NCI-H2171 treated with DMSO at 0.1 percent for 48 hours (cell line): ENCODE measurements around the gene RAPGEF4.
"Not testable (repeated sequence)": the region's sequence is repeated elsewhere in the genome, so short reads cannot be mapped to it uniquely, and the experiment has no call there.

Source experiments
- DNase-seq: peaks from one replicate; lab custom pipeline; 2025; lab: John Stamatoyannopoulos, UW

The RAPGEF4 gene

DNA sequence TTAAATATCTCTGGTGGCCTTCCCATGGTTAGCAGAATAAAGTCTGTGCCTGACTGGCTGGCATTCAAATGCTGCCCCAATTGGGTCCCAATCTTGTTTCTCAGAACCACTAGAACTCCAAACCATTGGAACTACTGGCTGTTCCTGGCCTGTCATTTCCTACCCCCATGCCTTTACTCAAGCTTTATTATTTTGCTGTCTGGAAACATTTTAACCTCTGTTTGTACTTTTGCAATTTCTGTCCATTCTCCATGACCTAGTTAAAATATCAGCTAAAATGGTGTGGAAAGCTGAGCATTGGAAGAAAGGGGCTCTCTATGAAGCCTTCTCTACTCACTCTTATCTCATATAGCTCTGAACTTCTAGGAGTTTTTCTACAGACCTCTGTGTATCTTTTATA is 38.7 kb downstream of the RAPGEF4 start:
- no peak for DNase-seq

DNA sequence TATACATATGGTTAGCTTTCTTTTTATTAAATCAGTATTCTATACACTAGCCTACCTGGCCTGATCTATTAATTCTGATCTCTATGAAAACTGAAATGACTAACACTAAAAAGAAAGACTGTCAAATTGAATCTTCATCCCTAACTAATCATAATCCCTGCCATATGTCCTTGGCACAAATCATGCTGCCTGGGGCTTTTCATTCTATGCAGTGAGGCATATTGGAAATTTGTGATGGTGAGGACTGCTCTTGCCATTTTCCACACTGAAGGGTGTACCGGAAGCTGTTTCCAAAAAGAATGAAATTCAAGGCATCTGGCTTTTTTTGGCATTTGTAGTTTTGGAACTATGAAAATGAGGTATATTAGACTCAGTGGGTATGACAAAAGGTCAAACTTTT is 39.7 kb downstream of the RAPGEF4 start:
- DNase-seq = no peak

DNA sequence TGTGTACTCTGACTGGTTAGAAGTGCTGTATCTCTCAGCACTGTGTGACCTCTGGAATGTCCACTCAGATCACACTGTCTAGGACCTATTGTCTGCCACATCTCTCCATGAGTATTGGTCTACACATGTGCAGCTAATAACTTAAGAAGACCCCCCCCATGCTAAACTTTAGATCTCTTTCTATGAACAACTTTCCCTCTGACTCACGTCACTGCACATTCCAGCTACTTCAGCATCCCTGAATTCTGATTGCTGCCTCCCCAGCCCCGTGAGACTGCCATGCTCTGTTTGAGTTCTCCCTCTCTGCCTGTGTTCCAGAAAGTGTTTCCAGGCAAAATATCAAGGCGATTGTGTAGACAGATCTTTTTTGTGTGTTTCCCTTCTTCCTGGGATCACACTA is 41.8 kb downstream of the RAPGEF4 start:
- no peak for DNase-seq

DNA sequence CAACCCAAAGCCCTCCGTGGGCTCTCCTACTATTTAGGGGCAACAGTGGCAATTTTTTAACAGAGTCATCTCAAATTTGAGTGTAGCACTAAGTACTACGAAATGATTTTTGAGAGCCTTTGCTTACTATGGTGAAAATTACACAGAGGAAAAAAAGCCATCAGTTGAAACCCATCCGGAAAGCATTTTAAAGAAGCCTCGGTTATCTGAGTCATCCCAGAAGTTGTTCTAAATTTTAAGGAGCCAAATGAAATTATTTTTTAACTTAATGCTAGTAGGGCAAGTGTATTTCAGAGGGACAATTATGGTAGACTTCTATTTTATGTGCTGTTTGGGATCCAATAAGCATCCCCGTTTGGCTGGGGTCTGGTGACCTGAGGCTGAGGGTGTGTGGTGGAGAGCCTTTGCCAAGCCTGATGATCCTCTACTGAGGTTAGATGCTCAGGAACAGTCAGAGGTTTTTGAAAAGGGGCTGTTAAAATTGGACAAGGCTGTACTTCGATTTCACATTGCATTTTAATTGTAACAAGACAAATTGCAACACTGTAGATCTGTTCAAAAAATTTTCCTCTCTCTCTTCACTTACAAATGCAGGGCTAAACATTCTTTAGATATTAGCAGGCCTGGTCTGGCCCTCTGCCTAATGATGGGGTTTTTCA is 47.0 kb downstream of the RAPGEF4 start:
- no peak for DNase-seq

DNA sequence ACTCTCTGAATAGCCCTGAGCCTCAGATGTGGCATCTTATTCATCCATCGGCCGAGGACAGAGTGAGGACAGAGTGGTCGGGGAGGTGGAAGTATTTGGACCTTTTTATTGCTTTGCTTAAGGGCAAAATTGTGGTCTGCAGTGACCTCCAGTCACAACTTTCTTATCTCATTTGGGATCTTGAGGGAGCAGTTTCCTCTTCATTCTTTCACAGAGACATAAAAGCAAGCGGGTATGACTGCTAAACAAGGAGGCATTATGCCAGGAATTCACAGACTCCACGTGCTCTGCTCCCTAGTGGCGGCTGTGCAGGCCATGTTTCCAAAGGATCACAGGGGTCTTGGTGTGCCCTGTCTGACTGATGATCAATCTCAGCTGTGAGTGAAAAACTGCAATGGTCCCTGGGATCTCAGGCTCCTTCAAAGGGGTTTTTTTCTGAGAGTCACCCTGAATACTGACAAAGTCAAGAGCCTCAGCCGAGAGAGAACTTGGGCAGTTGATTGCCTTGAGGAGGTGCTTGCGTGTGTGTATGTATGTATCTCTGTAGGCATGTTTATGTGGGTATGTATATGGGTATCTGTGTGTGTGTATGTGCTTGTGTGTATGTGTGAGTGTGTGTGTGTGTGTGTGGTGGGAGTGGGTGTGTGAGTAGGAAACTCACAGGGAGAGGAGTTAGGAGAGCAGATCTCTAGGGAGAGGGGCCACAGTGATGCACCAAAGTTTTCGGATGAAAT is 47.7 kb downstream of the RAPGEF4 start:
- no peak for DNase-seq

DNA sequence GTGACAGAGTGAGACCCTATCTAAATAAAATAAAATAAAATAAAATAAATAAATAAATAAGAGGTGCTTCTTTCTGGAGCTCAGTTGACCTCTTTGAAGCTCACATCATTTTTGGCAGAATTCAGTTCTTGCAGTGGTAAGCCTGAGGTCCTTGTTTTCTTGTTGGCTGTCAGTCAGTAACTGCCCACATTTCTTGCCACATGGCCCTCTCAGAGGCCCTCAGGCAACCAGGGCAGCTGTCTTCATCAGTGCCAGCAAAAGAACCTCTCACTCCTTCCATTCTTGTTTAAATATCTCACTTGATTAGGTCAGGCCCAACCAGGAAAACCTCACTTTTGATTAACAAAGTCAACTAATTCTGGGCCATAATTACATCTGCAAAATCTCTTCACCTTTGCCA is 53.2 kb downstream of the RAPGEF4 start:
- DNase-seq = no peak

DNA sequence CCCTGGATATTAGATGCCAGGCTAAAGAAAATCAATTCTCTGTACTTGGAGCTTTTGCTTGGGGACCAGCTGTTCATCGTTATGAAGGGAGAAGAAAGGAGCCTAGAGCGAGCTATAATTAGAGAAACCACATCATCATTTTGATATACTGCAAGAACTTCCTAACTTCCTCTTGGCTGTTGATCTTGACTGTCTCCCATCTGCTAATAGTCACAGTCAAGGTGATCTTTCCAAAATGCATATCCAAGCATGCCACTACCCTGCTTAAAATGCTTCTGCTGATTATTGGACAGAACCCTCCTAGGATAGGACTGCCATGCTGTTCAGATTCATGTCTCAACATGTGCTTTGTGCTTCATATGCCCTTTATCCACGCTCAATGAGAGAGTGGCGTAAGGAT is 54.8 kb downstream of the RAPGEF4 start:
- DNase-seq = peak; percentile 72

DNA sequence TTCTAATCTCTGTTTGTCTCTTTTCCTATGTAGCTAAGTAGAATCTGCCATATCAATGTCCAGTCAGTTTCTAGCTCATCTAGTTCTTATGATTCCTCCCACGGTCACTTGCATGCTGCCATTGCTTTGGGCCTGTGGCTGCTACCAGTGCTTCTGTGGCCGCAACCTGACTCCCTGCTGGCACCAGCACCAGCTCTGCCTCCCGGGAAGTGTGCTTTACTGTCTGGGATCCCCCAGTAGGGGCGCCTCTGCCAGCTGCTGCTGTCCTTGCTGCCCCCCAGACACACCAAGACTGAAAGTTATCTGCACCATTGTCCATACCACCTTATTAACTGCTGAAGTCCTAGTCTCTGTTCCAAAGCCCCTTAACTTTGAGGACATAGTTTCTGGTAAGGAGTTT is 56.3 kb downstream of the RAPGEF4 start:
- DNase-seq = no peak

DNA sequence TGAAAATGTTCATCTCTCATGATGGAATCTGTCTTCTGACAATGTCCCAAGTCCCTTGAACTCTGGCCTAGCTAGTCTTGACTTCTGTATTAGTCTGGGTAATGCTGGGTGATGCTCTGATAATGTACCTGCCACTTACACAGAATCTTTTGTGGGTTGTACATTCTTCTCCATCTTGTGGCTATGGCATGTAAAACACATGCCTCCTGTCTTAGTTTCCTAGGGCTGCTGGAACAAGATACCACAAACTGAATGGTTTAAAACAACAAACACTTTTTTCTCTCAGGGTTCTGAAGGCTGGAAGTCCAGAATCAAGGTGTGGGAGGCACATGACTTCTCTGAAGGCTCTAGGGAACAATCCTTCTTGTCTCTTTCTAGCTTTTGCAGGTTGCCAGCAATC is 57.1 kb downstream of the RAPGEF4 start:
- no peak for DNase-seq

DNA sequence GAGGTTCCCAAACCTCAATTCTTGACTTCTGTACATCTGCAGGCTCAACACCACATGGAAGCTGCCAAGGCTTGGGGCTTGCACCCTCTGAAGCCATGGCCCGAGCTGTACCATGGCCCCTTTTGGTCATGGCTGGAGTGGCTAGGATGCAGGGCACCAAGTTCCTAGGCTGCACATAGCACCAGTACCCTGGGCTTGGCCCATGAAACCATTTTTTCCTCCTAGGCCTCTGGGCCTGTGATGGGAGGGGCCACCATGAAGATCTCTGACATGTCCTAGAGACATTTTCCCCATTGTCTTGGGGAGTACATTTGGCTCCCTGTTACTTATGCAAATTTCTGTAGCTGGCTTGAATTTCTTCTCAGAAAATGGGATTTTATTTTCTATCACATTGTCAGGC is 67.7 kb downstream of the RAPGEF4 start:
- not testable (repeated sequence) for DNase-seq

DNA sequence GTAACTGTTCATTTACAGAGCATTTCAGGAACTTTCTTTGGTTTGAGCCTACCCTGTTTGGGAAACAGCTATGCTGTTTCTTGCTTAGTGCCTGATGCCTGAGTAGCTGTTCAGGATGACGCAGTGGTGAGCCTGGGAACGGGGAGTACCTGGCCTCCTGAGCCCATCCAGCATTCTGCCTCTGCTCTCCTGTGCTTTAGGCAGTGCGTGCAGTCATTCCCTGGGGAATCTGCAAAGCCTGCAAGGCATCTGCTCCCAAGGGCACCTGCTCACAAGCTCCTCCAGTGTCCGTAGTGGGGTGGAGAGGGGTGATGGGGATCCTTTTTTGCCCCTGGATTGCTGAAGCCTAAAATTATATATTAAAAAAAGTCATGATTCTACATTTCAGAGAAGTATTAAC is 68.8 kb downstream of the RAPGEF4 start:
- DNase-seq = peak; percentile 71

DNA sequence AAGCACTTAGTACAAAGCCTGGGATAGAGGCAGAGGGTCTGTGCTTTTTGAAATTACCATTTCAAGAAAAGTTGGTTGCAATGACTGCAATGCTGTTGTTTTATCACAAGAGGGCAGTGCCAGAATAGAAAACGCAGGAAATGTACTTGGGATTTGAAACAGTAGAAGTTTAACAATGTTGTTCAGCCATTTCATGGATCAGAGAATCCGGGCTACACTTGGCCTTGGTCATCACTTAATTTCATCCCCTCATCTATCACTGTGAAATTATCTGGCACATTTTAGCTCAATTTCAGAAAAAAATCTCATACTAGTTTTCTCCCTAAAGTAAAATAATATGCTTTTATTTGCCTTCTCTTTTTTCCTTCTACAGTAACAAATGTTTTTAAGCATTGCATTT is 70.8 kb downstream of the RAPGEF4 start:
- peak; percentile 85 for DNase-seq

DNA sequence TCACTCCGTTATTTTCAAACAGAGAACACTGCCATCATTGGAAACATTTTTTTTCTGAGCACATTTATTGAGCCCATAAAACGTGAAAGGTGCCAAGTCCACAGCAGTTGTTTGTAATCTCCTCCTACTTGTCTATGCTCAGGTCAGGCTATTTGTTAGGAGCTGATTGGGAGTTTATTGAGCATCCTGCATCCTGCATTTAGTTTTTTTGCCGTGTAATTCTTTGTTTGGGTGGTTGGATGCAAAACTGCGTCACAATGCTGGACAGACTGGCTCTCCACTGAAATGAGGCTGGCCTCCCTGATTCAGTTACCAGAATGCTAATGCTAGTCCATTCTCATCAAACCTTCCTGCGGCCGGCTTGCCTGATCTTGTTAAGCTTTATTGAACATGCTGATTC is 71.4 kb downstream of the RAPGEF4 start:
- peak; percentile 33 for DNase-seq

DNA sequence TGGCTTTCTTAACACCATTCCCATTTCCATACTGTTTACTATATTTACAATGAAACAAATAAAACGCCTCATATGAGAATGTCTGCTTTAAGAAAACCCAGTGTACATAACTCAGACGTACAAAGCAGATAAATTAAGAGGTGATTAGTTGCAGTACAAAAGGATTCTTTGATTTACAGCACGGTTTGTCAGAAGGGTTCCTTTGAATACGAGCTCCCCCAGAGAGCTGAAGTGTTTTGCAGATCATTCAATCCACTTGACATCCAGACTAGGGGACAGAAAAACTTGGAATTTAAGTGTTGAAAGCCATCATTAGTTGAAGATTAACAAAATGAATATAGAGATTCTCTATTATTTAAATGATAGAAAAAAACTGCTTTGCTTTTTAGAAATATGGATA is 72.5 kb downstream of the RAPGEF4 start:
- no peak for DNase-seq

DNA sequence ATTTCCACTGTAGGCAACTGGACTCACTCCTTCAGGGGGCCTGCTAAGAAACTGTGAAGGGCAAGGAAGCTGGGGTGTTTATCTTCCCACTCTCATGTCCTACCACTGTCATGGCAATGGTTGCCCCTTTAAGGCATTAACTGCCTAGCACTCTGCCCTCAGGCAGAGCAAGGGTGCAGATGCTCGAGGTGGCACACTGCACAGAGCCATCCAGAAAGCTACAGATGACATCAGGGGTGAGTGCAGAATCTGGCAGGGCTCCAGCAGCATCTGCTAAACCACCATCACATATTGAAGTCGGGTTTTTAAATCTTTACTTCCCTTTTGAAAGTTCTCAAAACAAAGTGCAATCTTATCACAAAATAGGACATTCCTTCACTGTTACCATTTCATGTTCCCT is 75.4 kb downstream of the RAPGEF4 start:
- DNase-seq = peak; percentile 62

DNA sequence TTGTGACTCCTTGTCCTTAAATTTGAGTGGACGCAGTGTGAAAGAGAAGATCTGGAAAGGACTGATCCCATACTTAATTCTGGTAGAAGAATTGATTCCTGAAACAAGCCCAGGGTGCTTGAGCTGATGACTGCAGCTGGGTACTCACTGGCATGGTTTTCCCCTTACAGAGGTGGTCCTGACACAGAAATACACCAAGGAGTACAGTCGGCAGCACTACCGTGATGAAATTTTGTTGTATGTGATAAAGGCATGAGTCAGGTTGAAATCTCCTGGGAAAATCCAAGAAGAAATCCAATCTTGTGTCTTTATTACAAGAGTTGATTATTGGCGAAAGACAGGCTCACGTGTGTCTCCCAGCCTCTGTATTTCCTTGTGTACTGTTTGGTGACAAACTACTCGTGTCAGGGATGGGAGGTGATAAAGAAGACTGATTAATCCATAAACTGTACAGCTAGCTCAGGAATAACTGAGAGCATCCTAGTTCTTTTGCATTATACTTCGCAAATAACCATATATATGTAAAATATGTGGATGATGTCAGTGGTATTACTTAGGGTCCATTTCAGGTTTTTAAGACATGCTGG is 76.6 kb downstream of the RAPGEF4 start:
- no peak for DNase-seq

DNA sequence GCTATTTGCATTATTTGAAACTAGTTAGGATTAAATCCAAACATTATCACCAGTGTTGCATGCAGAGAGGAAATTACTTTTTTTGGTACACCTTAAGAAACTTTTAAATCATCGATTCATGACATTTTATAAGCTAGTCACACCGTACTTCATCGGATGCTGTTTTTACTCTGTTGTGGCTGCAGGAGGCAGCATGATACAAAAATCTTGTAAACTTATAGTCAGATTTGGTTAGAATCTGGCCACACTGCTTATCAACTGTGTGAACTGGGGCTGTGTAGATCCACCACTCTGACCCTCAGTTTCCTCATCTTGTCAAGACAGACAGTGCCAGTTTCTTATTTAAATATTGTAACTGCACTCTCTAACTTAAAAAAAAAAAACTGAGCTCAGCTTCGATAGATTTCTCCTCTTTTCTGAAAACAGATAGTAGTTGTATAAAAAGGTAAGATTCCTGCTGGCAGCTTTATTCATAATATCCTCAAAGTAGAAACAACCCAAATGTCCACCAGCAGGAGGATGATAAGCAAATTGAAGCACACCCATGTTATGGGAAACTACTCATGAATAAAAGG is 77.8 kb downstream of the RAPGEF4 start:
- no peak for DNase-seq

DNA sequence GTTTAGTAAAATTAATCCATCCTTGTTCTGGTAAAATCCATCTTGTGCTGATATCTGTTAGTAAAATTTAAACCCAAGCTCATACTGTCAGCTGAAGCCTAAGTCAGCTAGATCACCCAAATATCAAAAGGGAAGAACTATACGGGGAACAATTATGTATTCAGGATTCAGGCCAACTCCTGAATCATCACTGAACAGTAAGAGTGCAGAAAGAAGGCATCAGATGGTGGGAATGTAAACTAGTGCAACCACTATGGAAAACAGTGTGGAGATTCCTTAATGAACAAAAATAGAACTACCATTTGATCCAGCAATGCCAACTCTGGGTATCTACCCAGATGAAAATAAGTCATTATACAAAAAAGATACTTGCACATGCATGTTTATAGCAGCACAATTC is 81.8 kb downstream of the RAPGEF4 start:
- DNase-seq = no peak

DNA sequence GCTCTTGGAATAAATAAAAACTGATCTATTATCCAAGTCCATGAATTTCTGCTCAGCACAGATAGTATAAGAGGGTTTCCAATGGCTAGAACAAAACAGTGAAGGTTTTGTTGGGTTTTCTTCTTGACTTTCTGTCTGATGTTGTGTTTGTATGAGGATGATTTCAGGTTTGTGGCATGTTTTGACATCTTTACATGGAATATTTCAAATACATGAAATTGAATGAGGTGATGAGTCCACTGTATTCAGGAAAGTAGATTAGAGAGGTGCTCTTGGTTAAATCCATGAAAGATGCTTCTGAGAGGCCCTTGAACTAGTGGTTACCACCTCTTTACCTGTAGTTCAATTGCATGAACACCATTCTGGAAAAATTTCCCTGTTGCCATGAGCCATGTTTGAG is 84.3 kb downstream of the RAPGEF4 start:
- DNase-seq = no peak

DNA sequence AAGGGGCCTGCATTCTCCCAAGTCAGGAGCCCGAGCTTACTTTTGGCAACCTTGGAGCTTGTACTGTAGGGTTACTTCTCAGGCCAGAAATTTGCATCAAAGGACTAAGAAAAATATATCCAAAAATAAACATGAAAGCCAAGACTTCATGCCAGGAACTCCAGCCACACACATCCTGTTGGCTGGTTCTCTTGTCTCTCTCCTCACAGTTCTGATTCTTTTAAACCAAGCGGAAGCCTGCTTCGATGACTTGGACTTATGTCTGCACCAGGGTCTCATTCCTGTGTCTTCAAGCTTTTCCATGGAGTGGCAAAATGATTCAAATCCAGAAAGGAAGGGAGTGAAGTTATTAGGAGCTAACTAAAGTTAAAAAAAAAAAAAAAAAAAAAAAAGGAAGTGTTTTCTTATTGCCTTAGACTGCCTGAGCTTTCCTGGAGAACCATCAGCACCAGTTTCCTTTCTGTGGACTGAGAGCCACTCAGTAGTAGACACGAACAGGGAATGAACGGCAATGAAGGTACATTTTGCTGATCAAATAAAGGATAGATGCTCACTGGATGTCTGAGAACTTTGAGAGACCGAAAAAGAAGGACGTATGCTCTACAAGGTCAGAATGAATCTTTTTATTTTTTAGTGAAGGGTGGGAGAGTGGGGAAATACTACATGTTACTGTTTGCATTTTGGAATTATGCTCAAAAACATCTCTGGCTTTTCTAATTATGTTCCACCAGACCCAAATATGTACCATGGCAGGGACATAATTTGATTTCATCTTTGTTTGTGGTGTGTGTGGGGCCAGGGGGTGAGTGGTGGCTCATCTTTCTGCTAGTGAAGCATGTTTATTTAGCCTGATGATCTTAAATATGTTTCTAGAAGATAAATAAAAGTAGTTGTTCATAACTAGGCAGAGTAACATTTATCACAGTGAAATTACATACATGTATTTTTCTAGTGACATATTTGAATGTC is 86.0 kb downstream of the RAPGEF4 start:
- no peak for DNase-seq

DNA sequence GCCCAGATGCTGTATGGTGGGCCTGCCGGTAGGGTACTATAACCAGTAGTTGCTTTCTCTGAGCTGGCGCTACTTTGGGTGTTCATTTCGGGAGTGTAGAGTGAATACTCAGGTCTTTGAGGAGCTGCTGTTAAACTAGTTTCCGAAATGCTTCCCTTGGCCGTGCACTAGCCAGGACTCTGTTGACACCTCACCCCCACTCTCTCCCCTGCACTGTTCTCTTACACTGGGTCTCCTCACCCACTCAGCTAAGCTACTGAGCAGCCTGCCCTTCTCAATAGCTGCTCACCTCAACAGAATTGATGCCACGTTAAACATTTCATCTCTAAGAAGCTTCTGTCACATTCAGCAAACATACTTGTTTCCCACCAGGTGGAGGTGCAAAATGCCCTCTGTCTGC is 86.9 kb downstream of the RAPGEF4 start:
- DNase-seq = no peak

DNA sequence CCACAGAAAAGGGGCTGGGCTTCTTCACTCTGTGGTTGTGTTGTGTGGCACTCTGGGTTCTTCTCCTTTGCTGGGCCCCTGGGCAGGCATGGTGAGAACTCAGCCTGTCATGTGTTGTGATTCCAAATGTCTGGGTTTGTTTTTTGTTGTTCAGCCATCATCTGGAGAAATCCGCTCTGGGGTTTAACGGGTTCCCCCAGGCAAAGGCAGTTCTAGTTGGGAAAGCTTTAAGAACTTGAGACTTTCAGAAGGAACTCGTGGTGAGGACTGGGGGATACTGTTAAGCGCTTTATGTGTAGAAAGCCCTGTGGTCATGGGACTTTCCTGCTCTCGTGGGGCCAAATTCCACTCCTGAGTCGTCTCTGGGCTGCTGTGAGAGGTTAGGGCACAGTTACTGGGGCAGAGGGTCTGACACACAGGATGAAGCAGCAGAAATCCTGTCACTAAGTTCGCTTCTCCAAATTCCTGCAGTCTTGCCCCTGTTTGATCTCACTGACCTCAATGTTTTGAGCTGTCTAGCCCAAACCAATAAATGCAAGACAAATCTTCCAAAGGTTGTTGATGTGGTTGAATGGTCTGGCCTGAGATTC is 87.7 kb downstream of the RAPGEF4 start:
- DNase-seq = no peak
